GM15510 (cell line): ENCODE data around the gene ORMDL3.

Experiments
- POLR2A ChIP-seq: IDR thresholded peaks from 3 replicates; pipeline ENCODE4 v1.6.1; 2011; ENCODE audit warnings: borderline replicate concordance; ENCODE audit not compliant: insufficient read length; ENCODE audit errors: extremely low read depth

Gene ORMDL3

GRCh38 chr17:39953471-39953888 lies 26.1 kb upstream of the ORMDL3 start:
- TF ChIP-seq POLR2A, result no peak

- peak; percentile 62 for TF ChIP-seq POLR2A
Measured at GRCh38 chr17:39952680-39953470, 25.5 kb upstream of the ORMDL3 start.

GRCh38 chr17:39951924-39952679 lies 24.7 kb upstream of the ORMDL3 start:
- TF ChIP-seq POLR2A, result no peak

GRCh38 chr17:39950871-39951348 lies 23.5 kb upstream of the ORMDL3 start:
- no peak for TF ChIP-seq POLR2A

- TF ChIP-seq POLR2A, result no peak
Measured at GRCh38 chr17:39949028-39949427, 21.6 kb upstream of the ORMDL3 start.

GRCh38 chr17:39946551-39947330 lies 19.3 kb upstream of the ORMDL3 start:
- no peak for TF ChIP-seq POLR2A

GRCh38 chr17:39944393-39944711 lies 17.0 kb upstream of the ORMDL3 start:
- TF ChIP-seq POLR2A, result no peak

GRCh38 chr17:39943702-39944392 lies 16.4 kb upstream of the ORMDL3 start:
- no peak for TF ChIP-seq POLR2A

- no peak for TF ChIP-seq POLR2A
Measured at GRCh38 chr17:39939588-39940419, 12.4 kb upstream of the ORMDL3 start.

GRCh38 chr17:39939106-39939505 lies 11.7 kb upstream of the ORMDL3 start:
- TF ChIP-seq POLR2A, result no peak

- no peak for TF ChIP-seq POLR2A
Measured at GRCh38 chr17:39938140-39938869, 10.9 kb upstream of the ORMDL3 start.

- no peak for TF ChIP-seq POLR2A
Measured at GRCh38 chr17:39937447-39937846, 10.0 kb upstream of the ORMDL3 start.

- TF ChIP-seq POLR2A, result no peak
Measured at GRCh38 chr17:39935909-39936308, 8.5 kb upstream of the ORMDL3 start.
